ENCODE results near the gene MBNL1. TPM values are rescaled to one million over a fixed set of nuclear protein-coding genes. Genes with fewer than 3 reads are reported as not detected.

MBNL1 gene
- total RNA-seq, 2 donors from 2014 or later: 322 to 452 TPM

DNA sequence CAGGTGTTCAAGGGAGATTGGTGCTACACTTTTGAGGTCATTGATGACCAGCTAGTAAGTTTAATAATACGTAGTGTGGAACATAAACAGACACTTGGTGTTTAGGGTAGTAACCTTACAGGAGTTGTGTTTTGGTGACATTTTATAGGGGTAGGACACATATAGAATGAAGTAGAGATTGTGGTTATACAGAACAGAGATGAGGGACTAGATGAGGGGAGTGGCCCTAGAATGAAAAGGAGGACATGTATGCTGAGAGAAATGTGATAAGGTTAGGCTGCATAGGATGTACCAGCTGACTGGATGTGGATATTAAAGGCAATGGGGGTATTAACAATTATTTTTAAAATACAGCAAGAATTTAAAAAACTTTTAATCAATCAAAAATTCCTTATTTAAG, 8.0 kb downstream of the MBNL1 start:
- H3K9me3 Mint-ChIP-seq: no peaks in the 10 kb centered on the region
- H3K27ac Mint-ChIP-seq: peak overlapping the region; percentile 51
- ATAC-seq (replicated peaks): no peak
- H3K27me3 Mint-ChIP-seq: no peaks in the 10 kb centered on the region
- H3K36me3 Mint-ChIP-seq (ENCODE audit: low read depth): peaks cover 53% of the 10 kb centered on the region
- H3K4me3 Mint-ChIP-seq: peak overlapping the region; percentile 87
- peaks cover 46% of the 10 kb centered on the region for H3K4me1 Mint-ChIP-seq

DNA sequence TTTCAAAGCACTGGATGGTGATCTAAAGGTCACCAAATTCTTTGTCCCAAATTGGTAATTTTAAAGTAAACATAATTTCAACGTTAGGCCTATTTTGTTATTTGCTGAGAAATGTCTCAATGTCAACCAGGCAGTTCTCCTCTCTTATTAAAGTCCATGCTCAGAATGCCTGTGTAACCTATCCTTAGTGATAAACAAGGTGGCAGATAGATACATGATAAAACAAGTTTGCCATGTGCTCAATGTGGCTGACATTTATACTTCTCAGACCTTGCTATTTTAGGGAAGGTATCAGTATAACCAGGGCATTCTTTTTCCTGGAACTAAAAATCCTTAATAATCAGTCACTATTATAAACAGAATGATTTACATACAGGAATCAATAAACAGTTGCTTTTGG, 8.5 kb downstream of the MBNL1 start:
- H3K27me3 Mint-ChIP-seq: no peaks in the 10 kb centered on the region
- H3K9me3 Mint-ChIP-seq: no peaks in the 10 kb centered on the region
- no peak for ATAC-seq (replicated peaks)
- H3K27ac Mint-ChIP-seq: peak overlapping the region; percentile 69
- peaks cover 48% of the 10 kb centered on the region for H3K4me1 Mint-ChIP-seq
- H3K36me3 Mint-ChIP-seq (ENCODE audit: low read depth): peaks cover 50% of the 10 kb centered on the region
- peak overlapping the region; percentile 87 for H3K4me3 Mint-ChIP-seq

DNA sequence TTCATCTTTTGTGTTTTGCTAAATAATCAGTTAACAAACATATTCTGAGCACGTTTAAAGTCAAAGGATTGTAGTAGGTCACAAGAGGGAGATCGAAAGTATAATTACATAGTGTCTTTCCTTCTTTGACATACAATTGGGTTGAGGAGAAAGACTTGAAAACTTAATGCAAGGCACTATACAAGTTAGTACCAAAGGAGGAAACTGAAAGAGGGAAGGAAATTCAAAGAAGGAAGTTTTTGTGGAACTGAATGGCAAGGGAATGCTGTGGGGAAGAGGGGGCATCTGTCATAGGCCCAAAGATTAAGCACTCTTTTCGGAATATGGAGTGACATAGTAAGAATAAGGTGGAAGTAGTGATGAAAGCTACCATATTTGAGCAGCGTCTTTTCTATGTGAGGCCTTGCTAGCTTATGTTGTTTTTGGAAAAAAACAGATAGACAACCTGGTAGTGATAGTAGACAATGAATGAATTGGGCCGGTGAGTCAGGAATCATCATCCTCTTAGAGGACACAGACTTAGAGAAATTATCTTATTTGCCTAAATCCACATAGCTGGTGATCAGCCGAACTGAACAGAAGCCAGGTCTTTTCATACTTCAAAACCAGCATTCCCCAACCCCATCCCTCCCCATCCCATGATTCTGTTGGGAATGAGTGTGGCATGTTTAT, 10.2 kb downstream of the MBNL1 start:
- H3K4me3 Mint-ChIP-seq: peak overlapping the region; percentile 87
- peaks cover 56% of the 10 kb centered on the region for H3K4me1 Mint-ChIP-seq
- H3K27ac Mint-ChIP-seq: peak overlapping the region; percentile 78
- ATAC-seq (replicated peaks): peak; percentile 73
- no peaks in the 10 kb centered on the region for H3K27me3 Mint-ChIP-seq
- H3K36me3 Mint-ChIP-seq (ENCODE audit: low read depth): peaks cover 43% of the 10 kb centered on the region
- H3K9me3 Mint-ChIP-seq: no peaks in the 10 kb centered on the region

DNA sequence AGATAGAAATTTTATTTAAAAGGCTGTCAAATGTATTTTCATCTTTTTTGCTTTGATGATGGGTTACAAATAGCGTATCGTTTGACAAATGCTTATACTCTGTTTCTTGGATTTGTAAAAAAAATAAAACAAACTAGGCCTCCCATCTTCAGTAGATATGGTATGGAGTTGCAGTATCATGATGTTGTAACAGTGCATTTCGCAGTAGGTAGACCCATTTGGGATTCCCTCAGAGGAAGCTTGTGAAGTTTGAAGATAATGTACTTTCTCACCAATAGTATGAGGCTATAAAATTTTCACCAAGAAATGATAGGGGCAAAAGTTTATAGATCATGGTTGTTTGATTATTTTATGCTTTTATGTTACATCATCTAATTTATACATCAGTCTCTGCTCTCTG, 10.8 kb downstream of the MBNL1 start:
- Mint-ChIP-seq H3K9me3 (no peaks in the 10 kb centered on the region), H3K27ac (peak overlapping the region; percentile 78), H3K27me3 (no peaks in the 10 kb centered on the region), H3K4me3 (peak overlapping the region; percentile 87), H3K36me3 (ENCODE audit: low read depth) (peaks cover 39% of the 10 kb centered on the region), H3K4me1 (peaks cover 59% of the 10 kb centered on the region)
- no peak for ATAC-seq (replicated peaks)

DNA sequence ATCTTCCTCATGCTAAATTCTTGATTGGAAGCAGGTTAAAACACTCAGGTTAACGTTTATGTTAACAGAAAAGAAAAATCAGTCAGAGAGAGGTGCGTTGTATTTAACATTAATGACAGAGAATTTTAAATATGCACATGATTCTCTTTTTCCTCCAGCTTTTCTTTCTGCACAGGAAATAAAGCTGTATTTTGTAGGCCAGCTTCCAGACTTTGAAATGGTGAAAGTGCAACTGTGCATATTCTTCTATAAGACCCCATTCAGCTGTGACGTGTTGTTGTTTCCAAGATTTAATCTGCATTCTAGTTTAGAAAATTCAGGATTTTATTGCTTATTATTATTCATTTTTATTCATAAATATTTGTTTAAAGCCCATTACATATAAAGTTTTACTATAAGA, 11.8 kb downstream of the MBNL1 start:
- Mint-ChIP-seq H3K36me3 (ENCODE audit: low read depth) (peaks cover 50% of the 10 kb centered on the region), H3K27ac (peak overlapping the region; percentile 9), H3K27me3 (no peaks in the 10 kb centered on the region), H3K4me1 (peaks cover 67% of the 10 kb centered on the region), H3K9me3 (no peaks in the 10 kb centered on the region), H3K4me3 (peak overlapping the region; percentile 87)
- no peak for ATAC-seq (replicated peaks)

DNA sequence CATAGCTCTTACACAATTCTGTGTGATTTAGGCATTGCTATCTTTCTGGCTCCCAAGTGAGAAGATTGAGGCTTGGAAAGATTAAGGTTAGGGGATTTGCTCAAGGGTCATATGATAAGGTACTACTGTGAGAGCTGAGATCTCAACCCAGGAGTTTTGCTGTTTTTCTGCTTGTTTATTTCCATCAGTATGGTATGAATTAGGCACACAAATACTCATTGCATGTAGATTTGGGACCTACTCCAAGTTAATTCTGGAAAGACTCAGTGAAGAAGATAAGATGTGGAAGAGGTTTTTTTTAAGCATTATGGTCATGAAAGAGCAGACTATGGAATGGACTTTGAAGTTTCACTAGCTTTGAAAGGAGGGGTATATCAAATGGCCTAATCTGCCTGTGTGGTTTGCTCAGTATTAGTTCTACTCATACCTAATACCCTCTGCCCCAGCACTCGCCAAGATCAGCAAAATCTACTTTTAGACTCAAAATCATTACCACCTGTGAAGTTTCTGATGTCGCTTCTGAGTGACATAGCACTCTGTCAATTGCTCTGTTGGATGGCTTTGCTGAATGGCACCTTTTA, 12.5 kb downstream of the MBNL1 start:
- H3K27me3 Mint-ChIP-seq: no peaks in the 10 kb centered on the region
- H3K36me3 Mint-ChIP-seq (ENCODE audit: low read depth): peaks cover 55% of the 10 kb centered on the region
- ATAC-seq (replicated peaks): peak; percentile 47
- H3K4me1 Mint-ChIP-seq: peaks cover 67% of the 10 kb centered on the region
- H3K9me3 Mint-ChIP-seq: no peaks in the 10 kb centered on the region
- peak overlapping the region; percentile 87 for H3K4me3 Mint-ChIP-seq
- H3K27ac Mint-ChIP-seq: peak overlapping the region; percentile 44

DNA sequence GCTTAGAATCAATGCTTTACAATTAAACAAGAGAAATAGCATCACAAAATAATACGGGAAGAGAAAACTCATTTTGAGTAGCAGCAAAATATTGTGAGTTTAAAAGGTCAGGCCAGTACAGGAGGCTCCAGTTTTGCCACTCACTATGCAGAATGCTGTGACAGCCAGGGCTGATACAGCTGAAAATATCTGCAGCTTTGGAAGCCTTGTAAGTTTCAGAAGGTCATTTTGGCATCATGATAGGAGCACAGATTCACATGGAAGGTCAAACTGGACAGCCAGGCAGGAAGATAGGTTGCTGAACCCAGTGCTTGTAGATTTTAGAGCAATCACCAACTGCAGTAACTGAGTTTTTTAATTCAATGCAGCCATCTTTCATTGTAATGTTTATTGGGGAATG, 14.1 kb downstream of the MBNL1 start:
- Mint-ChIP-seq H3K4me1 (peaks cover 55% of the 10 kb centered on the region), H3K27me3 (no peaks in the 10 kb centered on the region), H3K9me3 (no peaks in the 10 kb centered on the region), H3K27ac (peak overlapping the region; percentile 25), H3K4me3 (peak overlapping the region; percentile 72), H3K36me3 (ENCODE audit: low read depth) (peaks cover 62% of the 10 kb centered on the region)
- ATAC-seq (replicated peaks): no peak

DNA sequence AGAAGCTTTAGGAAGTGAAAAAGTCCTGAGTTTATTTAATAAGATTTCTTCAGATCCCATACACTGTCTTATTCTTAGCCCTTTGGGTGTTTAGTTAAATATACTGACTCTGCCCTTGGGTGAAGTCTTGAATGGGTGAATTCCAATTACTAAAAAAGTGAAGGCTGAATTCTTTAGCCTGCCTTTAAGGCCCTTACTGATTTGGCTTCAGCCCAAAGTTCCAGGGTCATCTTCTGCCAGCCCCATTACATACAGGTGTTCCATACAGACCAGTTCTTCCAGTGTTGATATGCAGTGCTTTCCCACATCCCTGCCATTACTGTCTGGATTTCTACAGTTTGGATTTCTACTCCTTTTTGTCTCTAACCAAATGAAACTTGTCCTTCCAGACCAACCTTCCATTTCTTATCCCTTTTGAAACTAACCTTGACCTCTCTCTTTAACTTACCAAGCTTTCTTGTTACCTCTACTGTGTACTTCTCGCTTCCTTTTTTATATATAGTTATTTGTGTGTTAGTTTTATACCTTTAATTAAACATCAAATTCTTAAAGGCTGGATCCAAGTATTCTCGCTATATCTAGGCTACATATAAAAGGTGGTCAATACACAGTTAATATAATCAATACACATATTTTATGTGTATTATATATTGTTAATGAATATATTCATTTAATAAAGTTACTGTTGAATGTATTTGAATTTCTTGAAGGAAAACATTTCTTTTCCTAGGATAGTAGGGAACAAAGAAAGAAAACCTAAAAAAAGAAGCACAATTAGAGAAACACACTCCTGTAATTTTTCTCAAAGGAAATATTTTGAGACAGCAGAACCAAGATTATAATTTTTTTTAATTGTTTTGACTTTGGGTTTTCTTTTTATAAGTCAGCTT, 15.0 kb downstream of the MBNL1 start:
- Mint-ChIP-seq H3K4me1 (peaks cover 58% of the 10 kb centered on the region), H3K9me3 (no peaks in the 10 kb centered on the region)
- ATAC-seq (replicated peaks): no peak

DNA sequence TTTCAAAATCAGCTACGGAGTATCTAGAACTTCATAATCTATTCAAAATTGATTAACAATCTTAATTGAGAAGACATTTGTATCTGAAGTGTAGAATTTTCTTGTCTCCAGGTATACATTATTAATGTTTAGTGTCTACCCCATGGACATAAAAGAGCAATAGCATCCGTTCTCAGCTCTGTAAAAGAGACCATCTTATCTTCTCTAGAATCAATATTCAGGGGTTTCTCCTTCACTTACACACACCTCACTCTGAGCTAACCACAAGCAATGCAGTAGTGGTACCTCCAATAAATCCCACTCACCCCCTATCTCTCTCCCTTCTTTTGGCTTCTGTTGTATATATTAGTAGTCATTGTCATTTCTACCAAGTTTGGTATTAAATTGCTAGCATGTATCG, 16.2 kb downstream of the MBNL1 start:
- ATAC-seq (replicated peaks): peak; percentile 67
- H3K27ac Mint-ChIP-seq: peak overlapping the region; percentile 26
- no peaks in the 10 kb centered on the region for H3K9me3 Mint-ChIP-seq
- H3K27me3 Mint-ChIP-seq: no peaks in the 10 kb centered on the region
- H3K36me3 Mint-ChIP-seq (ENCODE audit: low read depth): peaks cover 57% of the 10 kb centered on the region
- H3K4me1 Mint-ChIP-seq: peaks cover 55% of the 10 kb centered on the region
- peak overlapping the region; percentile 72 for H3K4me3 Mint-ChIP-seq

More for the DNA sequence above, 15.0 kb downstream of the MBNL1 start:
- Mint-ChIP-seq H3K27ac (peak overlapping the region; percentile 25), H3K4me3 (peak overlapping the region; percentile 72), H3K36me3 (ENCODE audit: low read depth) (peaks cover 66% of the 10 kb centered on the region), H3K27me3 (no peaks in the 10 kb centered on the region)

DNA sequence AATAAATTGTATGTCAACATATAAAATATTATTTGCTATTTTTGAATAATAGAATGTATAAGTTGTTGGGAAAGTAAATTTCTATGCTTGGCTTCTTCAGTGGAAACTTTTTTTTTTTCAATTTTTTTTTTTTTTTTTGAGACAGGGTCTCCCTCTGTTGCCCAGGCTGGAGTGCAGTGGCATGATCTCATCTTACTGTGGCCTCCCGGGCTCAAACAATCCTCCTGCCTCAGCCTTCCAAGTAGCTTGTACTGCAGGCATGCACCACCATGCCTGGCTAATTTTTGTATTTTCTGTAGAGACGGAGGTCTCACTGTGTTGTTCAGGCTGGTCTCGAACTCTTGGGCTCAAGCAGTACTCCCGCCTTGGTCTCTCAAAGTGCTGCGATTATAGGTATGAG, 16.8 kb downstream of the MBNL1 start:
- Mint-ChIP-seq H3K4me3 (peak overlapping the region; percentile 72), H3K27ac (peak overlapping the region; percentile 41), H3K9me3 (no peaks in the 10 kb centered on the region), H3K27me3 (no peaks in the 10 kb centered on the region), H3K36me3 (ENCODE audit: low read depth) (peaks cover 59% of the 10 kb centered on the region), H3K4me1 (peaks cover 55% of the 10 kb centered on the region)
- ATAC-seq (replicated peaks): no peak

DNA sequence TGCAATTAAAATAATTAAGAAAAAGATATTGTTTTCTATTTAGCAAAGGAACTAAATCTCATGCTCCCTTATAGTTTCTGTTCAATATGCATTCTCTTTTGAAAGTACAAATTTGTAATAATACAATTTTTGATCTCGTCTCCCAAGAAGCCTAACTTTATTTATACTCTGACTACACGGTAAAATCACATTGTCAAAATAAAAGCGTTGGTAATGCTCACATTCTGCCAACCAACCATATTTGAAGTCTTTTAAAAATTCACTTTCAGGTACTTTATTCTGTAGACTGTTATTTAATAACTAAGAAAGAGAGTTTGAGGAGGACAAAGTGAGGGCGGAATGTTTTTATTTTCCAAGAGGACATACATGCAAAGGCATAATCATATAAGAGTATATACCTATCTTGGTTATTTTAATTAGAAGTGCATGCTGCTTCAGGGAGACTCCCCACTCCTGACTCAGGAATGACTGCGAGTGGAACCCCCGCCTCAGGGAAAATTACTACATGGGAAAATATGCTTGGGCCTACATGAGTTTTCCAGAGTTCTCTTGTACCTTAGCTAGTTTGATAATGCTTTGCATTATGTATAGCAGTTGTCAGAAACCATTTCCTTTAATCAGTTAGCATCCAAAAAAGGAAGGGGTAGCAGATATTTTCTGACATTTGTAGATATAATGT, 19.3 kb downstream of the MBNL1 start:
- H3K9me3 Mint-ChIP-seq: no peaks in the 10 kb centered on the region
- peaks cover 56% of the 10 kb centered on the region for H3K4me1 Mint-ChIP-seq
- ATAC-seq (replicated peaks): no peak
- H3K36me3 Mint-ChIP-seq (ENCODE audit: low read depth): peaks cover 58% of the 10 kb centered on the region
- peak overlapping the region; percentile 81 for H3K4me3 Mint-ChIP-seq
- no peaks in the 10 kb centered on the region for H3K27me3 Mint-ChIP-seq
- peak overlapping the region; percentile 78 for H3K27ac Mint-ChIP-seq

DNA sequence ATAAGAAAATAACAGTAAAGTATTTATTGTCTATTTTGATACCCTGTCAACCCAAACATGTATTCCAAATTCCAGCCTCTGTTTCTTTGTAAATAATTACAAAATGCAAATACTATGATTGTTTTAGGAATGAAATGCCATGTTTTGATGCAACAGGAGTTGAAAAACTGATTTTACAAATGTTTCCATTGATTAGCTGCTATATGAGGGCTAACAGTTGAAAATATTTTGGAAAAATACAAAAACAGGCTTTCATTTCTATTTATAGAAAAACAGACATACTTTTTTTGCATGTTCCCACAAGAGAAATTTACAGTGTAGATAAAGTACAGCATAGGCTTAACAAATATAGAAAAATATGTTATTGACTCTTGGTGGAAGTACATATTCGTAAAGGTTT, 20.0 kb downstream of the MBNL1 start:
- Mint-ChIP-seq H3K27me3 (no peaks in the 10 kb centered on the region), H3K27ac (peak overlapping the region; percentile 78), H3K4me1 (peaks cover 54% of the 10 kb centered on the region), H3K9me3 (no peaks in the 10 kb centered on the region), H3K36me3 (ENCODE audit: low read depth) (peaks cover 59% of the 10 kb centered on the region), H3K4me3 (peak overlapping the region; percentile 81)
- ATAC-seq (replicated peaks): no peak

DNA sequence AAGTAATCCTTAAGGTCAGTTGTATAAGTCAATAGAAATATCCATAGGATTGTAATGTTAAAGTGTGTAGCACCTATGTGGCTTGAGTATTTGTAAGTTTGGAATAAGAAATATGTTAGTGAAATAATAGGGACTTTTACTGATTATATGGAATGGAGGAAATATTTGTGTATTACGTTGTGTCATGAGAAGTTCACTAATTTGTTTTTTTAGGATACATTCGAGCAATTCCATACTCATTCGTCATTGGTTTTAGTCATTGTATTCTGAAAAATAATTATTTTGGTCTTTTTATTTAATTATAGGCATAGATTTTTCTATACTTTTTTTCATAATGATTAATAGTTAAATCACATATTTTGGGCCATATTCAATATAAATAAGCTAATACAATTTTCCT, 21.0 kb downstream of the MBNL1 start:
- ATAC-seq (replicated peaks): no peak
- Mint-ChIP-seq H3K27ac (peak overlapping the region; percentile 77), H3K4me3 (peak overlapping the region; percentile 76), H3K36me3 (ENCODE audit: low read depth) (peaks cover 54% of the 10 kb centered on the region), H3K4me1 (peaks cover 47% of the 10 kb centered on the region), H3K27me3 (no peaks in the 10 kb centered on the region), H3K9me3 (no peaks in the 10 kb centered on the region)

DNA sequence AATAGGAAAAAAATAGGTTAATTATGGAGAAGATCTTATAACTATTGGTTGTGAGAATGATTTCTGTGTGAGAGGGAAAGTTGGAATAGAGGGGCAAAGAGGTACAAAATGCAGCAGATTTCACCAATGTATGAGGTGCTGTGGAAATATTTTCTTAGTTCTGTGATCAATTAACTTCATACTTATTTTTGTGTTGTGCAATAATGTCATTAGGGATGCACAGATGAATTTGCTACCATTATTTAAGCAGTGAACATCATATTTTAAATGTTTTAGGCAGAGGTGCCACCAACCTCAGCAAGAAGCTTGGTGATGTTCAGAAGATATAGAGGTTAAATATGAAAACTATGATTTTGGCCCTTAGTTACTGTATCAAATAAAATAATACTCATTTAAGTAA, 21.6 kb downstream of the MBNL1 start:
- Mint-ChIP-seq H3K4me1 (peaks cover 42% of the 10 kb centered on the region), H3K4me3 (peak overlapping the region; percentile 76), H3K36me3 (ENCODE audit: low read depth) (peaks cover 47% of the 10 kb centered on the region), H3K27ac (peak overlapping the region; percentile 77), H3K9me3 (no peaks in the 10 kb centered on the region), H3K27me3 (no peaks in the 10 kb centered on the region)
- no peak for ATAC-seq (replicated peaks)

All from activated T-helper 17 cell treated with anti-CD3 and anti-CD28 coated beads, Interleukin-2, amount 50 U/mL, for 72 hours (primary cell).